Measurements from ENCODE around the gene SGO2. TPM values are rescaled to one million over a fixed set of nuclear protein-coding genes. Genes with fewer than 3 reads are reported as not detected.
"Not testable (repeated sequence)": the region's sequence is repeated elsewhere in the genome, so short reads cannot be mapped to it uniquely, and the experiment has no call there.

Gene SGO2
- total and polyA plus RNA-seq, 2 donors (not counting 3 experiments of a cell fraction or from before 2014, with no cell fraction given): 1.7 to 20.5 TPM

DNA sequence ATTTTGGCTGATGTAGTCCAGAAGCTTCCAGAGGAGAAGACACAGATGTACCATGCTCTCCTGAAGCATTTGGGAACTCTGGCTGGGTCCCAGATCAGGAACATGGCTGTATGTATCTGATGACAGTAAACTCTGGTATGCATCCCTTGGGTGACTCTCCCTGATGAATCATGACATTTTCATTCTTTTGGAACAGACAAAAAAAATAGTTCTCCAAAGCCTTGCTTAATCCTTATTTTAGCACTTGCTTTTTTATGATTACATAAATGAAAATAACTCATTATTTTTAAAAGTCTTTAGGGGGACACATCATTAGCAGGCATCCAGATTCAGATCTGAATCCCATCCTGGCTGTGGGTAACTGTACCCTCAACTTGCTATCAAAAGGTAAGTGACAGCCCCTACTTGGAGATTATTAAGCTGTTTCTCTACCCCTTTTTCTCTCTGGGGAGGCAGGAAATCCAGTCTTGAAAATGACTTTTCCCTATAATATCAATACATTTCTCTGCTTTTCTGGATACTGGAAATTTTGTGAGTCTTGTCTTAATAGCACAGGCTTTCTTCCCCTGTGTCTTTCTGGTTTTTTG lies 83.1 kb downstream of the SGO2 start:
- TF ChIP-seq, protein P1, sequence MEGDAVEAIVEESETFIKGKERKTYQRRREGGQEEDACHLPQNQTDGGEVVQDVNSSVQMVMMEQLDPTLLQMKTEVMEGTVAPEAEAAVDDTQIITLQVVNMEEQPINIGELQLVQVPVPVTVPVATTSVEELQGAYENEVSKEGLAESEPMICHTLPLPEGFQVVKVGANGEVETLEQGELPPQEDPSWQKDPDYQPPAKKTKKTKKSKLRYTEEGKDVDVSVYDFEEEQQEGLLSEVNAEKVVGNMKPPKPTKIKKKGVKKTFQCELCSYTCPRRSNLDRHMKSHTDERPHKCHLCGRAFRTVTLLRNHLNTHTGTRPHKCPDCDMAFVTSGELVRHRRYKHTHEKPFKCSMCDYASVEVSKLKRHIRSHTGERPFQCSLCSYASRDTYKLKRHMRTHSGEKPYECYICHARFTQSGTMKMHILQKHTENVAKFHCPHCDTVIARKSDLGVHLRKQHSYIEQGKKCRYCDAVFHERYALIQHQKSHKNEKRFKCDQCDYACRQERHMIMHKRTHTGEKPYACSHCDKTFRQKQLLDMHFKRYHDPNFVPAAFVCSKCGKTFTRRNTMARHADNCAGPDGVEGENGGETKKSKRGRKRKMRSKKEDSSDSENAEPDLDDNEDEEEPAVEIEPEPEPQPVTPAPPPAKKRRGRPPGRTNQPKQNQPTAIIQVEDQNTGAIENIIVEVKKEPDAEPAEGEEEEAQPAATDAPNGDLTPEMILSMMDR (IDR thresholded peaks at IDR 0.05; ENCODE audit: extremely low read depth in 1 of 2, insufficient read depth in 1 of 2, low read depth in 1 of 2, low read length in 2 of 2): no peak
- peak; percentile 80 for TF ChIP-seq FOS (IDR thresholded peaks at IDR 0.05; ENCODE audit: borderline replicate concordance, insufficient read depth, low read length)
- TF ChIP-seq, protein P2, sequence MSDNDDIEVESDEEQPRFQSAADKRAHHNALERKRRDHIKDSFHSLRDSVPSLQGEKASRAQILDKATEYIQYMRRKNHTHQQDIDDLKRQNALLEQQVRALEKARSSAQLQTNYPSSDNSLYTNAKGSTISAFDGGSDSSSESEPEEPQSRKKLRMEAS (IDR thresholded peaks at IDR 0.05; ENCODE audit: insufficient read depth, insufficient read length): no peak
- Histone ChIP-seq H3K4me1 (ENCODE audit: control insufficient read depth, extremely low read depth, insufficient read depth, low read length) (peaks cover 2% of the 10 kb centered on the region), H3K4me2 (ENCODE audit: insufficient read depth, low read length) (no peak overlapping the region), H3K4me3 (replicated peaks in 1 of 3; ENCODE audit: insufficient read depth in 1 of 3, low read depth in 1 of 3, low read length in 3 of 3) (no peak overlapping the region), H4K20me1 (replicated peaks; ENCODE audit: control insufficient read depth, extremely low read depth, insufficient read depth, low read length) (no peaks in the 10 kb centered on the region), H3K9me3 (replicated peaks; ENCODE audit: control insufficient read depth, insufficient read depth, low read length) (no peaks in the 10 kb centered on the region), H2AFZ (ENCODE audit: low read depth, low read length) (no peak overlapping the region), H3K9me1 (replicated peaks; ENCODE audit: control insufficient read depth, extremely low read depth, insufficient read depth, low read length) (no peaks in the 10 kb centered on the region), H3K27me3 (ENCODE audit: control insufficient read depth in 2 of 2, insufficient read depth in 2 of 2, low read length in 2 of 2) (no peaks in the 10 kb centered on the region), H3K27ac (ENCODE audit: insufficient read depth, low read depth, low read length) (no peak overlapping the region), H3K79me2 (ENCODE audit: control insufficient read depth, insufficient read depth, low read length) (no peaks in the 10 kb centered on the region), H3K36me3 (ENCODE audit: control insufficient read depth in 2 of 2, extremely low read depth in 1 of 2, insufficient read depth in 2 of 2, low read length in 2 of 2) (no peaks in the 10 kb centered on the region), H3K9ac (replicated peaks; ENCODE audit: extremely low read depth, insufficient read depth, low read length) (no peak overlapping the region)
- POLR2A ChIA-PET: no interaction called here
- dilution Hi-C loops (cut with MboI; ENCODE audit: extremely low pct_ligation_motif_present, low sequenced_read_pairs) (no loop called here), intact Hi-C loops (cut with micrococcal nuclease) (no loop called here)
- FAIRE-seq (peak; percentile 4), DNase-seq (ENCODE audit: low read depth, low spot score) (no peak)
- CTCF ChIA-PET: no interaction called here
- no TSS peak for BruUV-seq (replicated peaks)

DNA sequence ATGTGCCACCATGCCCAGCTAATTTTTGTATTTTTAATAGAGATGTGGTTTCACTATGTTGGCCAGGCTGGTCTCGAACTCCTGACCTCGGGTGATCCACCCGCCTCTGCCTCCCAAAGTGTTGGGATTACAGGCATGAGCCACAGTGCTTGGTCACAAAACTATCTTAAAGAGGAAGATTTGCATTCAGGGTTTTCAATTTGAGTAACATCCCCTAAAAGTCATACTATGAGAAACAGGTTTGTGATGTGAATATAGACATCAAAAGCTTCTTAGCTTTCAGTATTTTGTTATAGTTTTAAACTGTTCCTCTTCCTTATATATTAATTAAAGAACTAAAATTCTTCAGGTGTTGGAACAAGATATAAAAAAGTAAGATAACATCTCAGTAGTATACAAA lies 84.2 kb downstream of the SGO2 start:
- H3K79me2 ChIP-seq (ENCODE audit: control insufficient read depth, insufficient read depth, low read length); H3K4me3 ChIP-seq (replicated peaks in 1 of 3; ENCODE audit: insufficient read depth in 1 of 3, low read depth in 1 of 3, low read length in 3 of 3); H3K9me1 ChIP-seq (replicated peaks; ENCODE audit: control insufficient read depth, extremely low read depth, insufficient read depth, low read length); POLR2A ChIA-PET; BruUV-seq (replicated peaks); intact Hi-C loops (cut with micrococcal nuclease); dilution Hi-C loops (cut with MboI; ENCODE audit: extremely low pct_ligation_motif_present, low sequenced_read_pairs); H3K9ac ChIP-seq (replicated peaks; ENCODE audit: extremely low read depth, insufficient read depth, low read length); CTCF ChIA-PET; H3K27me3 ChIP-seq (ENCODE audit: control insufficient read depth in 2 of 2, insufficient read depth in 2 of 2, low read length in 2 of 2); H4K20me1 ChIP-seq (replicated peaks; ENCODE audit: control insufficient read depth, extremely low read depth, insufficient read depth, low read length); H3K27ac ChIP-seq (ENCODE audit: insufficient read depth, low read depth, low read length); H3K4me2 ChIP-seq (ENCODE audit: insufficient read depth, low read length); FAIRE-seq; DNase-seq (ENCODE audit: low read depth, low spot score); H3K36me3 ChIP-seq (ENCODE audit: control insufficient read depth in 2 of 2, extremely low read depth in 1 of 2, insufficient read depth in 2 of 2, low read length in 2 of 2); H2AFZ ChIP-seq (ENCODE audit: low read depth, low read length); H3K9me3 ChIP-seq (replicated peaks; ENCODE audit: control insufficient read depth, insufficient read depth, low read length); H3K4me1 ChIP-seq (ENCODE audit: control insufficient read depth, extremely low read depth, insufficient read depth, low read length): not testable (repeated sequence)
